ENCODE measurements around the gene FSHR.

DNA sequence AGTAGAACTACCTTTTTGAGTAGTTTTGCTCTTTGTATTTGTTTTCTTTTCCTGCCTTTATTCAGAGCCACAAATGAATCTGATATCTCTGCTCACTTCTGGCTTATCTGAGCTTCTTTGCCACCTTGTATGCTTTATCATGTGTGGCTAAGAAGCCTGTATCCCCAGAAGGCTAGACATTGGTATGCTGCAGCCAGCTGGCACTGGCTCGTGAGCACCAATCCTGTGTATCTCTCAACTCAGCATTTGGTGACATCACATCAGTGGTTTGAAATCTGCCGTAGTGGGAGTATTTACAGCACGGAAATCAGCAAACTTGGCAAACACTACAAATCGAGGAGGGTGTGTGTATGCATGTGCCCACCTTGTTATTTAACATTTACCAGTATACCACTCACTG is 215.1 kb downstream of the FSHR start:
- TF ChIP-seq, protein P1, sequence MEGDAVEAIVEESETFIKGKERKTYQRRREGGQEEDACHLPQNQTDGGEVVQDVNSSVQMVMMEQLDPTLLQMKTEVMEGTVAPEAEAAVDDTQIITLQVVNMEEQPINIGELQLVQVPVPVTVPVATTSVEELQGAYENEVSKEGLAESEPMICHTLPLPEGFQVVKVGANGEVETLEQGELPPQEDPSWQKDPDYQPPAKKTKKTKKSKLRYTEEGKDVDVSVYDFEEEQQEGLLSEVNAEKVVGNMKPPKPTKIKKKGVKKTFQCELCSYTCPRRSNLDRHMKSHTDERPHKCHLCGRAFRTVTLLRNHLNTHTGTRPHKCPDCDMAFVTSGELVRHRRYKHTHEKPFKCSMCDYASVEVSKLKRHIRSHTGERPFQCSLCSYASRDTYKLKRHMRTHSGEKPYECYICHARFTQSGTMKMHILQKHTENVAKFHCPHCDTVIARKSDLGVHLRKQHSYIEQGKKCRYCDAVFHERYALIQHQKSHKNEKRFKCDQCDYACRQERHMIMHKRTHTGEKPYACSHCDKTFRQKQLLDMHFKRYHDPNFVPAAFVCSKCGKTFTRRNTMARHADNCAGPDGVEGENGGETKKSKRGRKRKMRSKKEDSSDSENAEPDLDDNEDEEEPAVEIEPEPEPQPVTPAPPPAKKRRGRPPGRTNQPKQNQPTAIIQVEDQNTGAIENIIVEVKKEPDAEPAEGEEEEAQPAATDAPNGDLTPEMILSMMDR (IDR thresholded peaks at IDR 0.05; ENCODE audit: low read length) = no peak
- TF ChIP-seq EZH2phosphoT487 (IDR thresholded peaks at IDR 0.05; ENCODE audit: low read length) = no peak

Measured in MM.1S (cell line).